Measurements from ENCODE around the gene SPATS1. TPM values are rescaled to one million over a fixed set of nuclear protein-coding genes. Genes with fewer than 3 reads are reported as not detected.
A peak's percentile ranks its signal among the peaks of the same experiment; 100 is the strongest.
"Not testable (repeated sequence)": the region's sequence is repeated elsewhere in the genome, so short reads cannot be mapped to it uniquely, and the experiment has no call there.

The SPATS1 gene
- total and polyA plus RNA-seq, 5 experiments from 2014 or later: not detected

- peak overlapping the region in 1 of 10 donors; percentile 57 for H3K27ac Mint-ChIP-seq
- H3K9me3 Mint-ChIP-seq, DNase-seq, ATAC-seq, H3K4me3 Mint-ChIP-seq: not testable (repeated sequence)
- H3K4me1 Mint-ChIP-seq: peaks cover 18 to 30% (median 23%) of the 10 kb centered on the region in 4 donors
- H3K27me3 Mint-ChIP-seq: peaks cover 0 to 21% (median 13%) of the 10 kb centered on the region in 5 donors
- POLR2A ChIA-PET: interaction anchor here (0.9 to 1.1 kb wide), 2 partner anchors 12 to 77 kb away, joined by 3 to 5 read pairs; no protein-coding TSS in a partner anchor
- H3K36me3 Mint-ChIP-seq: peaks cover 0 to 21% (median 4%) of the 10 kb centered on the region in 3 donors
These were observed 27.8 kb upstream of the SPATS1 start for GRCh38 chr6:44314657-44315056.

- peak overlapping the region in 1 of 10 donors; percentile 45 for H3K4me3 Mint-ChIP-seq
- H3K27me3 Mint-ChIP-seq: peaks cover 4 to 30% (median 19%) of the 10 kb centered on the region in 5 donors
- POLR2A ChIA-PET: no interaction called here
These were observed 26.9 kb upstream of the SPATS1 start for GRCh38 chr6:44315516-44315915.

GRCh38 chr6:44315951-44316350, 26.5 kb upstream of the SPATS1 start:
- no peak for ATAC-seq
- Mint-ChIP-seq H3K27ac (no peak overlapping the region), H3K4me3 (peak overlapping the region in 1 of 10 donors; percentile 45), H3K4me1 (peaks cover 13 to 23% (median 20%) of the 10 kb centered on the region in 4 donors), H3K27me3 (peaks cover 5 to 34% (median 19%) of the 10 kb centered on the region in 5 donors), H3K36me3 (peaks cover 6 to 8% (median 6%) of the 10 kb centered on the region in 3 donors), H3K9me3 (peaks cover 0 to 7% (median 0%) of the 10 kb centered on the region in 9 donors)
- DNase-seq: no peak
- POLR2A ChIA-PET: no interaction called here

More at GRCh38 chr6:44315516-44315915, 26.9 kb upstream of the SPATS1 start:
- DNase-seq (no peak), ATAC-seq (no peak)
- H3K9me3 Mint-ChIP-seq: peaks cover 0 to 5% (median 0%) of the 10 kb centered on the region in 9 donors
- H3K4me1 Mint-ChIP-seq: peaks cover 13 to 23% (median 20%) of the 10 kb centered on the region in 4 donors
- peaks cover 3 to 12% (median 5%) of the 10 kb centered on the region in 3 donors for H3K36me3 Mint-ChIP-seq
- H3K27ac Mint-ChIP-seq: no peak overlapping the region

- Mint-ChIP-seq H3K9me3 (peaks cover 0 to 7% (median 0%) of the 10 kb centered on the region in 9 donors), H3K4me1 (peaks cover 13 to 22% (median 18%) of the 10 kb centered on the region in 4 donors), H3K27me3 (peaks cover 5 to 36% (median 21%) of the 10 kb centered on the region in 5 donors), H3K4me3 (no peak overlapping the region), H3K36me3 (peaks cover 6% of the 10 kb centered on the region in 3 donors), H3K27ac (no peak overlapping the region)
- POLR2A ChIA-PET: no interaction called here
- DNase-seq (no peak), ATAC-seq (no peak)
These were observed 26.0 kb upstream of the SPATS1 start for GRCh38 chr6:44316481-44316880.

- H3K36me3 Mint-ChIP-seq, H3K27ac Mint-ChIP-seq, H3K9me3 Mint-ChIP-seq, POLR2A ChIA-PET, ATAC-seq, DNase-seq, H3K4me3 Mint-ChIP-seq: not testable (repeated sequence)
- Mint-ChIP-seq H3K27me3 (peaks cover 6 to 36% (median 22%) of the 10 kb centered on the region in 5 donors), H3K4me1 (peaks cover 9 to 15% (median 11%) of the 10 kb centered on the region in 4 donors)
These were observed 25.3 kb upstream of the SPATS1 start for GRCh38 chr6:44317136-44317631.

GRCh38 chr6:44321210-44321609, 21.2 kb upstream of the SPATS1 start:
- ATAC-seq (no peak), DNase-seq (no peak)
- Mint-ChIP-seq H3K4me1 (no peaks in the 10 kb centered on the region), H3K27me3 (peaks cover 10 to 36% (median 22%) of the 10 kb centered on the region in 5 donors), H3K4me3 (no peak overlapping the region), H3K36me3 (peaks cover 0 to 6% (median 6%) of the 10 kb centered on the region in 3 donors), H3K27ac (no peak overlapping the region), H3K9me3 (peaks cover 0 to 7% (median 0%) of the 10 kb centered on the region in 9 donors)
- POLR2A ChIA-PET: no interaction called here

- POLR2A ChIA-PET: no interaction called here
- no peaks in the 10 kb centered on the region for H3K36me3 Mint-ChIP-seq
- no peak for DNase-seq
- H3K4me3 Mint-ChIP-seq: no peak overlapping the region
- no peaks in the 10 kb centered on the region for H3K9me3 Mint-ChIP-seq
- no peak for ATAC-seq
- no peaks in the 10 kb centered on the region for H3K4me1 Mint-ChIP-seq
- H3K27me3 Mint-ChIP-seq: peaks cover 10 to 37% (median 23%) of the 10 kb centered on the region in 5 donors
- no peak overlapping the region for H3K27ac Mint-ChIP-seq
These were observed 15.4 kb upstream of the SPATS1 start for GRCh38 chr6:44327096-44327495.

GRCh38 chr6:44327760-44328159, 14.7 kb upstream of the SPATS1 start:
- Mint-ChIP-seq H3K9me3 (no peaks in the 10 kb centered on the region), H3K4me3 (no peak overlapping the region), H3K27me3 (peaks cover 9 to 43% (median 26%) of the 10 kb centered on the region in 5 donors), H3K4me1 (no peaks in the 10 kb centered on the region), H3K27ac (no peak overlapping the region), H3K36me3 (no peaks in the 10 kb centered on the region)
- POLR2A ChIA-PET: no interaction called here
- DNase-seq: no peak
- ATAC-seq: no peak

GRCh38 chr6:44328203-44328602, 14.2 kb upstream of the SPATS1 start:
- POLR2A ChIA-PET, H3K36me3 Mint-ChIP-seq, DNase-seq, H3K9me3 Mint-ChIP-seq, ATAC-seq, H3K4me3 Mint-ChIP-seq, H3K27ac Mint-ChIP-seq, H3K4me1 Mint-ChIP-seq: not testable (repeated sequence)
- H3K27me3 Mint-ChIP-seq: peaks cover 7 to 46% (median 28%) of the 10 kb centered on the region in 5 donors

GRCh38 chr6:44329858-44330257, 12.6 kb upstream of the SPATS1 start:
- ATAC-seq (no peak), DNase-seq (no peak)
- POLR2A ChIA-PET: no interaction called here
- Mint-ChIP-seq H3K36me3 (no peaks in the 10 kb centered on the region), H3K4me3 (no peak overlapping the region), H3K9me3 (no peaks in the 10 kb centered on the region), H3K4me1 (no peaks in the 10 kb centered on the region), H3K27me3 (peaks cover 6 to 46% (median 28%) of the 10 kb centered on the region in 5 donors), H3K27ac (no peak overlapping the region)

- ATAC-seq: no peak
- Mint-ChIP-seq H3K4me1 (no peaks in the 10 kb centered on the region), H3K36me3 (no peaks in the 10 kb centered on the region), H3K27ac (peak overlapping the region in 1 of 10 donors; percentile 90), H3K9me3 (no peaks in the 10 kb centered on the region), H3K27me3 (peaks cover 6 to 44% (median 30%) of the 10 kb centered on the region in 5 donors), H3K4me3 (no peak overlapping the region)
- no peak for DNase-seq
- POLR2A ChIA-PET: interaction anchor here (0.5 kb wide), 1 partner anchor 1498 kb away, joined by 4 read pairs; no protein-coding TSS in a partner anchor
These were observed 9.9 kb upstream of the SPATS1 start for GRCh38 chr6:44332585-44332984.

GRCh38 chr6:44333273-44333919, 9.1 kb upstream of the SPATS1 start:
- H3K9me3 Mint-ChIP-seq: no peaks in the 10 kb centered on the region
- peaks cover 6 to 36% (median 23%) of the 10 kb centered on the region in 5 donors for H3K27me3 Mint-ChIP-seq
- H3K27ac Mint-ChIP-seq: no peak overlapping the region
- H3K4me3 Mint-ChIP-seq: no peak overlapping the region
- POLR2A ChIA-PET: no interaction called here
- H3K36me3 Mint-ChIP-seq: no peaks in the 10 kb centered on the region
- DNase-seq (no peak), ATAC-seq (no peak)
- no peaks in the 10 kb centered on the region for H3K4me1 Mint-ChIP-seq

GRCh38 chr6:44333942-44334341, 8.5 kb upstream of the SPATS1 start:
- Mint-ChIP-seq H3K27me3 (peaks cover 6 to 30% (median 20%) of the 10 kb centered on the region in 5 donors), H3K9me3 (no peaks in the 10 kb centered on the region), H3K27ac (peak overlapping the region in 1 of 10 donors; percentile 10), H3K4me1 (no peaks in the 10 kb centered on the region), H3K4me3 (no peak overlapping the region), H3K36me3 (no peaks in the 10 kb centered on the region)
- POLR2A ChIA-PET: no interaction called here
- ATAC-seq (no peak), DNase-seq (no peak)
